WTC11 (cell line): Measurements from ENCODE around the gene C14orf132. TPM values are rescaled to one million over a fixed set of nuclear protein-coding genes. Genes with fewer than 3 reads are reported as not detected.
"Not testable (repeated sequence)": the region's sequence is repeated elsewhere in the genome, so short reads cannot be mapped to it uniquely, and the experiment has no call there.

Source experiments
- ATAC-seq: fragments of 200-7000 bp; cut with Tn5 transposase; 2 replicates; pipeline ENCODE4 v1.10.0; 2021; ENCODE audit warnings: mild to moderate bottlenecking, moderate library complexity
- CTCF ChIA-PET: fragments of 300-600 bp; sonication (Branson Sonifier 250); formaldehyde crosslinking; loops from one replicate; lab custom pipeline; 2021; ENCODE audit warnings: antibody characterized with exemption; lab: Charles Lee
- POLR2A ChIA-PET: fragments of 350-600 bp; sonication (Branson Sonifier 250); formaldehyde crosslinking; loops from one replicate; lab custom pipeline; 2021; ENCODE audit warnings: antibody characterized with exemption; lab: Charles Lee
- DNase-seq: peaks from one replicate; pipeline ENCODE4 v3.0.0; 2021; ENCODE audit warnings: low spot score
- H3K27ac Mint-ChIP-seq: 2 replicates; pipeline ENCODE4 v1.8.0; 2021; ENCODE audit warnings: mixed read lengths
- H3K27me3 Mint-ChIP-seq: 2 replicates; pipeline ENCODE4 v1.8.0; 2021; ENCODE audit warnings: low read depth, mild to moderate bottlenecking, moderate library complexity, mixed read lengths
- H3K36me3 Mint-ChIP-seq: 2 replicates; pipeline ENCODE4 v1.8.0; 2021; ENCODE audit warnings: mixed read lengths
- H3K4me1 Mint-ChIP-seq: 2 replicates; pipeline ENCODE4 v1.8.0; 2022; ENCODE audit warnings: mixed read lengths
- H3K4me3 Mint-ChIP-seq: 2 replicates; pipeline ENCODE4 v1.8.0; 2021; ENCODE audit warnings: mild to moderate bottlenecking, moderate library complexity, mixed read lengths
- H3K9me3 Mint-ChIP-seq: 2 replicates; pipeline ENCODE4 v1.8.0; 2021; ENCODE audit warnings: mixed read lengths
- ATF1 ChIP-seq: sonication (generic); formaldehyde crosslinking; IDR thresholded peaks from 2 replicates; pipeline ENCODE4 v1.8.1; 2023; ENCODE audit warnings: mild to moderate bottlenecking, moderate library complexity, missing genetic modification reagents
- EMX1 ChIP-seq: fragments of 250-450 bp; sonication (Bioruptor Pico); IDR thresholded peaks from 2 replicates; pipeline ENCODE4 v1.8.0; 2021; ENCODE audit warnings: mild to moderate bottlenecking
- FOXJ3 ChIP-seq: sonication (generic); formaldehyde crosslinking; IDR thresholded peaks from 2 replicates; pipeline ENCODE4 v1.9.0; 2021; ENCODE audit warnings: missing genetic modification reagents, mild to moderate bottlenecking, borderline replicate concordance
- FOXP1 ChIP-seq: sonication (generic); formaldehyde crosslinking; IDR thresholded peaks from 2 replicates; pipeline ENCODE4 v1.8.0; 2022; ENCODE audit warnings: missing genetic modification reagents, mild to moderate bottlenecking, moderate library complexity, borderline replicate concordance
- IRF2 ChIP-seq: sonication (generic); formaldehyde crosslinking; IDR thresholded peaks from 2 replicates; pipeline ENCODE4 v1.8.0; 2022; ENCODE audit warnings: low read depth, missing genetic modification reagents, borderline replicate concordance
- MXD4 ChIP-seq: fragments of 250-450 bp; sonication (Bioruptor Pico); IDR thresholded peaks from 2 replicates; pipeline ENCODE4 v1.8.0; 2021; ENCODE audit warnings: mild to moderate bottlenecking, moderate library complexity, borderline replicate concordance
- NFE2L1 ChIP-seq: sonication (generic); formaldehyde crosslinking; IDR thresholded peaks from 2 replicates; pipeline ENCODE4 v1.8.1; 2023; ENCODE audit warnings: missing genetic modification reagents
- NFYB ChIP-seq: sonication (generic); formaldehyde crosslinking; conservative IDR thresholded peaks from 2 replicates; pipeline ENCODE4 v1.8.0; 2022; ENCODE audit warnings: low read depth, missing genetic modification reagents
- NR1H2 ChIP-seq: sonication (generic); formaldehyde crosslinking; IDR thresholded peaks from 2 replicates; pipeline ENCODE4 v1.9.0; 2021; ENCODE audit warnings: mild to moderate bottlenecking, moderate library complexity, missing genetic modification reagents
- NR3C1 ChIP-seq: sonication (generic); formaldehyde crosslinking; conservative IDR thresholded peaks from 2 replicates; pipeline ENCODE4 v1.8.1; 2023; ENCODE audit warnings: low read depth, mild to moderate bottlenecking, missing genetic modification reagents
- OVOL2 ChIP-seq: fragments of 250-450 bp; sonication (Bioruptor Pico); IDR thresholded peaks from 2 replicates; pipeline ENCODE4 v1.9.0; 2021; ENCODE audit warnings: mild to moderate bottlenecking, borderline replicate concordance
- SOX15 ChIP-seq: fragments of 250-450 bp; sonication (Bioruptor Pico); IDR thresholded peaks from 2 replicates; pipeline ENCODE4 v1.9.0; 2021; ENCODE audit warnings: mild to moderate bottlenecking
- SP1 ChIP-seq: sonication (generic); formaldehyde crosslinking; conservative IDR thresholded peaks from 2 replicates; pipeline ENCODE4 v1.8.1; 2022; ENCODE audit warnings: missing genetic modification reagents
- ZNF671 ChIP-seq: fragments of 250-450 bp; sonication (Bioruptor Pico); IDR thresholded peaks from 2 replicates; pipeline ENCODE4 v1.8.0; 2021; ENCODE audit warnings: mild to moderate bottlenecking
- total RNA-seq: library from RNA; stranded (reverse); gene quantifications from 3 replicates; pipeline ENCODE4 v1.2.3, GENCODE V29; 2021
- TF ChIP-seq, protein P1 (sequence below): sonication (generic); formaldehyde crosslinking; IDR thresholded peaks from 2 replicates; pipeline ENCODE4 v1.8.1; 2022; ENCODE audit warnings: mild to moderate bottlenecking, moderate library complexity, missing genetic modification reagents
- TF ChIP-seq, protein P2 (sequence below): sonication (generic); formaldehyde crosslinking; IDR thresholded peaks from 2 replicates; pipeline ENCODE4 v1.8.0; 2022; ENCODE audit warnings: mild to moderate bottlenecking, missing genetic modification reagents
- TF ChIP-seq, protein P3 (sequence below): sonication (generic); formaldehyde crosslinking; IDR thresholded peaks from 2 replicates; pipeline ENCODE4 v1.8.1; 2023; ENCODE audit warnings: mild to moderate bottlenecking, missing genetic modification reagents, borderline replicate concordance

The C14orf132 gene
- total RNA-seq, 1 experiment from 2014 or later: 14.1 TPM

DNA sequence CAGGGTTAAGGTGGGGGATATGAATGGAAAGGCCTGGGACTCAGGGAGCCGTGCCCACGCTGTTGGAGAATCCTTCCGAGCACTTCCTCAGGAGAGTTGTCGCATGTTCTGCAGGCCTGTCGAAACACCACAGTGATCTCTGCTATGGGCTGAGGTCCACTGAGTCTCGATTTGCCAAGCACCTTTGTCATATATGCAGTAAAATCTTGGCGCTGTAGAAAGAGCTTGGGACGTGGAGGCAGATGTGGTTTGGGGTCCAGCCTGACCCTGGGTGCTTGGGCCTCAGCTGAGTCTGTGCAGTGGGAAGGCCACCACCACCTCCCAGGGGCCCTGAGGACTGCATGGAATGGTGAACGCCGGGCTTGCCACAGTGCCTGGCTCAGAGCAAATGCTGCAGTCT, 32.9 kb downstream of the C14orf132 start:
- POLR2A ChIA-PET: no interaction called here
- H3K9me3 Mint-ChIP-seq: peaks cover 7% of the 10 kb centered on the region
- no peak for ATAC-seq

DNA sequence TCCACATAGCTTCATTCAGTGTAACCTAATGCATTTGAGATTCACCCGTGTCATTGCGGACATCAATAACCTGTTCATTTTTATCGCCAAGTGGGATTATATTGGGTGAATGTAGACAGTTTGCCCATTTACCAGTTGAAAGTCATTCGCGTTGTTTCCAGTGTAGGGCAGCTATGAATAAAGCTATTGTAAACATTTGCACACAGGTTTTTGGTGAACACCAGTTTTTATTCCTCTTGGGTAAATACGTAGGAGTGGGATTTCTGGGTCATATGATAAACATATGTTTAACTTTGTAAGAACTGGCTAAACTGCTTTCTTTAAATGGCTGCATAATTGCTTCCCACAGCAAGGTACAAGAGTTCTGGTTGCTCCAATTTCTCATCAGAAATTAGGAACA, 33.6 kb downstream of the C14orf132 start:
- POLR2A ChIA-PET: no interaction called here
- Mint-ChIP-seq H3K4me1 (no peaks in the 10 kb centered on the region), H3K27ac (no peak overlapping the region)

More for the DNA sequence above, 32.9 kb downstream of the C14orf132 start:
- Mint-ChIP-seq H3K36me3 (0 out of 2 replicates have a peak, but pooled peaks cover 3% of the 10 kb centered on the region), H3K4me1 (no peaks in the 10 kb centered on the region), H3K27me3 (no peaks in the 10 kb centered on the region), H3K27ac (no peak overlapping the region), H3K4me3 (no peak overlapping the region)
- CTCF ChIA-PET: no interaction called here
- DNase-seq: no peak
- TF ChIP-seq SP1 (CRISPR knock-in tag) (no peak), NFE2L1 (CRISPR knock-in tag) (no peak), FOXP1 (CRISPR knock-in tag) (no peak), NFYB (CRISPR knock-in tag) (no peak), FOXJ3 (no peak), OVOL2 (CRISPR knock-in tag) (no peak), SOX15 (CRISPR knock-in tag) (no peak), EMX1 (CRISPR knock-in tag) (no peak), NR1H2 (CRISPR knock-in tag) (no peak), ATF1 (no peak), ZNF671 (no peak), IRF2 (CRISPR knock-in tag) (no peak), NR3C1 (CRISPR knock-in tag) (no peak)
- TF ChIP-seq, protein P1, sequence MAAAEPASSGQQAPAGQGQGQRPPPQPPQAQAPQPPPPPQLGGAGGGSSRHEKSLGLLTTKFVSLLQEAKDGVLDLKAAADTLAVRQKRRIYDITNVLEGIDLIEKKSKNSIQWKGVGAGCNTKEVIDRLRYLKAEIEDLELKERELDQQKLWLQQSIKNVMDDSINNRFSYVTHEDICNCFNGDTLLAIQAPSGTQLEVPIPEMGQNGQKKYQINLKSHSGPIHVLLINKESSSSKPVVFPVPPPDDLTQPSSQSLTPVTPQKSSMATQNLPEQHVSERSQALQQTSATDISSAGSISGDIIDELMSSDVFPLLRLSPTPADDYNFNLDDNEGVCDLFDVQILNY (CRISPR knock-in tag): no peak
- TF ChIP-seq, protein P2, sequence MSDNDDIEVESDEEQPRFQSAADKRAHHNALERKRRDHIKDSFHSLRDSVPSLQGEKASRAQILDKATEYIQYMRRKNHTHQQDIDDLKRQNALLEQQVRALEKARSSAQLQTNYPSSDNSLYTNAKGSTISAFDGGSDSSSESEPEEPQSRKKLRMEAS (CRISPR knock-in tag): no peak

DNA sequence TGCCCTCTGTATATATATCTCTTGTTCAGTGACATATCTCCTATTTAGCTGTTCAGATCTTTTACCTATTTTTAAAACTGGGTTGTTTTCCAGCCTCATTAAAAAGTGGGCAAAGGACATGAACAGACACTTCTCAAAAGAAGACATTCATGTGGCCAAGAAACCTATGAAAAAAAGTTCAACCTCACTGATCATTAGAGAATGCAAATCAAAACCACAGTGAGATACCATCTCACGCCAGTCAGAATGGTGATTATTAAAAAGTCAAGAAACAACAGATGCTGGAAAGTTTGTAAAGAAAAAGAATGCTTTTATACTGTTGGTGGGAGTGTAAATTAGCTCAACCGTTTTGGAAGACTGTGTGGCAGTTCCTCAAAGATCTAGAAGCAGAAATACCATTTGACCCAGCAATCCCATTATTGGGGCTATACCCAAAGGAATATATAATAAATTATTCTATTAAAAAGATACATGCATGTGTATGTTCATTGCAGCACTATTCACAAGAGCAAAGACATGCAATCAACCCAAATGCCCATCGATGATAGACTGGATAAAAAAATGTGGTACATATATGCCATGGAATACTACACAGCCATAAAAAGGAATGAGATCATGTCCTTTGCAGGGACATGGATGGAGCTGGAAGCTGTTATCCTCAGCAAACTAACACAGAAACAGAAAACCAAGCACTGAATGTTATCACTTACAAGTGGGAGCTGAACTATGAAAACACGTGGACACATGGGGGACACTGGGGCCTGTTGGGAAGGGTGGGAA, 34.3 kb downstream of the C14orf132 start:
- POLR2A ChIA-PET, ATAC-seq, H3K4me3 Mint-ChIP-seq, H3K27ac Mint-ChIP-seq, H3K27me3 Mint-ChIP-seq, H3K9me3 Mint-ChIP-seq, H3K36me3 Mint-ChIP-seq, DNase-seq, H3K4me1 Mint-ChIP-seq: not testable (repeated sequence)
- CTCF ChIA-PET: interaction anchor here (0.8 to 1.3 kb wide), 2 partner anchors 18 to 507 kb away, joined by 3 read pairs; no protein-coding TSS in a partner anchor

More for the DNA sequence above, 33.6 kb downstream of the C14orf132 start:
- H3K36me3 Mint-ChIP-seq: 0 out of 2 replicates have a peak, but pooled peaks cover 3% of the 10 kb centered on the region
- TF ChIP-seq, protein P3, sequence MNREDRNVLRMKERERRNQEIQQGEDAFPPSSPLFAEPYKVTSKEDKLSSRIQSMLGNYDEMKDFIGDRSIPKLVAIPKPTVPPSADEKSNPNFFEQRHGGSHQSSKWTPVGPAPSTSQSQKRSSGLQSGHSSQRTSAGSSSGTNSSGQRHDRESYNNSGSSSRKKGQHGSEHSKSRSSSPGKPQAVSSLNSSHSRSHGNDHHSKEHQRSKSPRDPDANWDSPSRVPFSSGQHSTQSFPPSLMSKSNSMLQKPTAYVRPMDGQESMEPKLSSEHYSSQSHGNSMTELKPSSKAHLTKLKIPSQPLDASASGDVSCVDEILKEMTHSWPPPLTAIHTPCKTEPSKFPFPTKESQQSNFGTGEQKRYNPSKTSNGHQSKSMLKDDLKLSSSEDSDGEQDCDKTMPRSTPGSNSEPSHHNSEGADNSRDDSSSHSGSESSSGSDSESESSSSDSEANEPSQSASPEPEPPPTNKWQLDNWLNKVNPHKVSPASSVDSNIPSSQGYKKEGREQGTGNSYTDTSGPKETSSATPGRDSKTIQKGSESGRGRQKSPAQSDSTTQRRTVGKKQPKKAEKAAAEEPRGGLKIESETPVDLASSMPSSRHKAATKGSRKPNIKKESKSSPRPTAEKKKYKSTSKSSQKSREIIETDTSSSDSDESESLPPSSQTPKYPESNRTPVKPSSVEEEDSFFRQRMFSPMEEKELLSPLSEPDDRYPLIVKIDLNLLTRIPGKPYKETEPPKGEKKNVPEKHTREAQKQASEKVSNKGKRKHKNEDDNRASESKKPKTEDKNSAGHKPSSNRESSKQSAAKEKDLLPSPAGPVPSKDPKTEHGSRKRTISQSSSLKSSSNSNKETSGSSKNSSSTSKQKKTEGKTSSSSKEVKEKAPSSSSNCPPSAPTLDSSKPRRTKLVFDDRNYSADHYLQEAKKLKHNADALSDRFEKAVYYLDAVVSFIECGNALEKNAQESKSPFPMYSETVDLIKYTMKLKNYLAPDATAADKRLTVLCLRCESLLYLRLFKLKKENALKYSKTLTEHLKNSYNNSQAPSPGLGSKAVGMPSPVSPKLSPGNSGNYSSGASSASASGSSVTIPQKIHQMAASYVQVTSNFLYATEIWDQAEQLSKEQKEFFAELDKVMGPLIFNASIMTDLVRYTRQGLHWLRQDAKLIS: no peak
- no peak for TF ChIP-seq MXD4 (CRISPR knock-in tag)
- TF ChIP-seq, all 79 proteins: peak for 0
- H3K9me3 Mint-ChIP-seq: peaks cover 7% of the 10 kb centered on the region
- CTCF ChIA-PET: interaction anchor here (1.3 kb wide), 1 partner anchor 17 kb away, joined by 3 read pairs; no protein-coding TSS in a partner anchor
- ATAC-seq: no peak
- H3K27me3 Mint-ChIP-seq: no peaks in the 10 kb centered on the region
- H3K4me3 Mint-ChIP-seq: no peak overlapping the region
- DNase-seq: no peak
